Fibroblast of lung (primary cell): ENCODE results near the gene CELF2.

Source experiments
- EZH2 ChIP-seq: IDR thresholded peaks from 2 replicates; pipeline ENCODE4 v1.5.1; 2012; ENCODE audit warnings: low read length, control low read depth, mild to moderate bottlenecking; ENCODE audit errors: missing control alignments
- TF ChIP-seq, protein P1 (sequence below), 2 donors: IDR thresholded peaks in 1 of 2; conservative IDR thresholded peaks in 1 of 2; 1 replicate in 1 of 2; 2 replicates in 1 of 2; pipeline ENCODE4 v1.5.1; 2011 to 2012; ENCODE audit warnings: low read length in 2 of 2, control low read depth in 1 of 2, inconsistent platforms in 1 of 2, low read depth in 1 of 2, mild to moderate bottlenecking in 1 of 2

DNA sequence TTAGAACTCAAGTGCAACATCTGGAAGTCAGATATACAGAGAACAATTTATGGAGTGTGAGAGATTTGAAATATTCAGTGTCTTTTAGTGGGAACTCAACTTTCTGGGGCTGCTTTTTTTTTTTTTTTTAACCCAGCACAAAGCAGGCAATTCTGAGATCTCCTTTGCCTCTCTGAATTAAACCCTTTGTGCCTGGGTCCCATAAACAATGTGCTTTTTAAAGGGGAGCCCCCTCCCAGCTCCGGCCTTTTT, 146.8 kb downstream of the CELF2 start:
- TF ChIP-seq, protein P1, sequence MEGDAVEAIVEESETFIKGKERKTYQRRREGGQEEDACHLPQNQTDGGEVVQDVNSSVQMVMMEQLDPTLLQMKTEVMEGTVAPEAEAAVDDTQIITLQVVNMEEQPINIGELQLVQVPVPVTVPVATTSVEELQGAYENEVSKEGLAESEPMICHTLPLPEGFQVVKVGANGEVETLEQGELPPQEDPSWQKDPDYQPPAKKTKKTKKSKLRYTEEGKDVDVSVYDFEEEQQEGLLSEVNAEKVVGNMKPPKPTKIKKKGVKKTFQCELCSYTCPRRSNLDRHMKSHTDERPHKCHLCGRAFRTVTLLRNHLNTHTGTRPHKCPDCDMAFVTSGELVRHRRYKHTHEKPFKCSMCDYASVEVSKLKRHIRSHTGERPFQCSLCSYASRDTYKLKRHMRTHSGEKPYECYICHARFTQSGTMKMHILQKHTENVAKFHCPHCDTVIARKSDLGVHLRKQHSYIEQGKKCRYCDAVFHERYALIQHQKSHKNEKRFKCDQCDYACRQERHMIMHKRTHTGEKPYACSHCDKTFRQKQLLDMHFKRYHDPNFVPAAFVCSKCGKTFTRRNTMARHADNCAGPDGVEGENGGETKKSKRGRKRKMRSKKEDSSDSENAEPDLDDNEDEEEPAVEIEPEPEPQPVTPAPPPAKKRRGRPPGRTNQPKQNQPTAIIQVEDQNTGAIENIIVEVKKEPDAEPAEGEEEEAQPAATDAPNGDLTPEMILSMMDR (conservative IDR thresholded peaks at IDR 0.05 in 1 of 2, IDR thresholded peaks at IDR 0.05 in 1 of 2; ENCODE audit: low read depth in 1 of 2, low read length in 2 of 2) = no peak
- no peak for TF ChIP-seq EZH2
